B cell (primary cell): ENCODE data around the gene CDC14A. TPM values are rescaled to one million over a fixed set of nuclear protein-coding genes. Genes with fewer than 3 reads are reported as not detected.
A peak's percentile ranks its signal among the peaks of the same experiment; 100 is the strongest.

ENCODE experiments used
- ATAC-seq: fragments of 200-7000 bp; cut with Tn5 transposase; one replicate; pipeline ENCODE4 v1.10.0; 2021; ENCODE audit warnings: low read depth, mild to moderate bottlenecking, moderate number of reproducible peaks, moderate library complexity
- CTCF ChIA-PET: fragments of 350-600 bp; sonication (Branson Sonifier 250); formaldehyde crosslinking; loops from one replicate; lab custom pipeline; 2021; ENCODE audit warnings: antibody characterized with exemption, inconsistent platforms; lab: Charles Lee
- POLR2A ChIA-PET: fragments of 350-600 bp; sonication (Branson Sonifier 250); formaldehyde crosslinking; loops from one replicate; lab custom pipeline; 2021; ENCODE audit warnings: antibody characterized with exemption; lab: Charles Lee
- DNase-seq: peaks from one replicate; pipeline ENCODE4 v3.0.0; 2013
- H2AFZ ChIP-seq: 2 replicates; pipeline ENCODE4 v1.6.1; 2012; ENCODE audit warnings: mild to moderate bottlenecking, low read depth, low read length; ENCODE audit not compliant: insufficient read depth, poor library complexity, severe bottlenecking
- H3K27ac ChIP-seq, 2 donors: 1 replicate in 1 of 2; 2 replicates in 1 of 2; pipeline ENCODE4 v1.5.1; 2012 to 2013; ENCODE audit warnings: low read length in 2 of 2, mild to moderate bottlenecking in 2 of 2, moderate library complexity in 1 of 2
- H3K27me3 ChIP-seq, 4 experiments: fragments of 200-600 bp in 1 of 4; sonication (generic) in 1 of 4; replicated peaks in 1 of 4; 1 replicate in 2 of 4; 2 replicates in 2 of 4; pipeline versions ENCODE4 v1.6.1 to v1.7.0; 2013 to 2016; ENCODE audit warnings: low read length in 3 of 4, mild to moderate bottlenecking in 2 of 4, mixed read lengths in 1 of 4, moderate library complexity in 1 of 4; ENCODE audit not compliant: insufficient read depth in 4 of 4, control insufficient read depth in 3 of 4; ENCODE audit errors: control extremely low read depth in 1 of 4
- H3K36me3 ChIP-seq, 2 experiments: replicated peaks in 1 of 2; 1 replicate in 1 of 2; 2 replicates in 1 of 2; pipeline versions ENCODE4 v1.6.1 to v1.7.1; 2013; ENCODE audit warnings: low read length in 1 of 2; ENCODE audit not compliant: insufficient read depth in 2 of 2, control insufficient read depth in 1 of 2; ENCODE audit errors: control extremely low read depth in 1 of 2, extremely low read depth in 1 of 2
- H3K4me1 ChIP-seq, 2 donors: fragments of 200-600 bp in 1 of 2; sonication (generic) in 1 of 2; 1 replicate in 1 of 2; 2 replicates in 1 of 2; pipeline versions ENCODE4 v1.5.1 to v1.6.1; 2013 to 2017; ENCODE audit warnings: low read length in 2 of 2; ENCODE audit not compliant: control insufficient read depth in 2 of 2, insufficient read depth in 2 of 2
- H3K4me2 ChIP-seq: replicated peaks from 2 replicates; pipeline ENCODE3; 2012; ENCODE audit warnings: mild to moderate bottlenecking, low read depth, low read length; ENCODE audit not compliant: poor library complexity, severe bottlenecking
- H3K4me3 ChIP-seq, 5 experiments: fragments of 200-600 bp in 1 of 5; sonication (generic) in 1 of 5; 1 replicate in 3 of 5; 2 replicates in 2 of 5; pipeline versions ENCODE4 v1.5.1 to v1.7.0; 2011 to 2016; ENCODE audit warnings: low read length in 4 of 5, mild to moderate bottlenecking in 4 of 5, low read depth in 2 of 5, control low read depth in 1 of 5, moderate library complexity in 1 of 5; ENCODE audit not compliant: insufficient read depth in 1 of 5; ENCODE audit errors: control extremely low read depth in 1 of 5, extremely low read depth in 1 of 5
- H3K79me2 ChIP-seq: fragments of 200-600 bp; sonication (generic); one replicate; pipeline ENCODE4 v1.6.0; 2016; ENCODE audit warnings: low read length; ENCODE audit not compliant: control insufficient read depth, insufficient read depth
- H3K9ac ChIP-seq: fragments of 200-600 bp; sonication (generic); 2 replicates; pipeline ENCODE4 v1.6.1; 2017; ENCODE audit warnings: mild to moderate bottlenecking, low read length, moderate library complexity
- H3K9me3 ChIP-seq, 3 donors: one replicate each; pipeline versions ENCODE4 v1.6.1 to v1.7.1; 2013; ENCODE audit warnings: low read length in 2 of 3; ENCODE audit not compliant: control insufficient read depth in 2 of 3, insufficient read depth in 1 of 3; ENCODE audit errors: control extremely low read depth in 1 of 3
- H4K20me1 ChIP-seq: 2 replicates; pipeline ENCODE4 v1.6.0; 2012; ENCODE audit warnings: mild to moderate bottlenecking, low read length; ENCODE audit not compliant: insufficient read depth, control insufficient read depth, poor library complexity, severe bottlenecking
- H3K27ac Mint-ChIP-seq: one replicate; pipeline ENCODE4 v1.8.0; 2021; ENCODE audit warnings: mixed read lengths
- H3K27me3 Mint-ChIP-seq: one replicate; pipeline ENCODE4 v1.8.0; 2021; ENCODE audit warnings: mixed read lengths
- H3K4me1 Mint-ChIP-seq: one replicate; pipeline ENCODE4 v1.8.0; 2021; ENCODE audit warnings: mixed read lengths
- H3K4me3 Mint-ChIP-seq: one replicate; pipeline ENCODE4 v1.8.0; 2021; ENCODE audit warnings: mixed read lengths
- H3K9me3 Mint-ChIP-seq: one replicate; pipeline ENCODE4 v1.8.0; 2022; ENCODE audit warnings: mixed read lengths; ENCODE audit not compliant: insufficient read depth
- EZH2 ChIP-seq: IDR thresholded peaks from 2 replicates; pipeline ENCODE4 v1.6.1; 2012; ENCODE audit warnings: borderline replicate concordance, low read depth, mild to moderate bottlenecking, moderate library complexity, low read length; ENCODE audit not compliant: insufficient read depth, poor library complexity, severe bottlenecking
- WGBS: methylation state at CpG from one replicate; pipeline ENCODE4 v1.1.5; 2013; ENCODE audit warnings: missing lambda C conversion rate; ENCODE audit not compliant: insufficient coverage; 5-methylcytosine and 5-hydroxymethylcytosine counted together
- intact Hi-C: fragments of 100-400 bp; cut with micrococcal nuclease; formaldehyde crosslinking; loops from one replicate; pipeline ENCODE4 v1.10.0; 2022
- polyA plus RNA-seq: library from polyadenylated mRNA; depleted of rRNA; stranded (reverse); fragments of >200 nt; gene quantifications from 2 replicates; pipeline ENCODE4 v1.2.3, GENCODE V29; 2012
- total RNA-seq, 2 donors: library from RNA; stranded (reverse); fragments of 120-200 nt in 1 of 2; gene quantifications; 1 replicate in 1 of 2; 2 replicates in 1 of 2; pipeline versions ENCODE4 v1.2.3 to v1.2.4, GENCODE V29; 2013 to 2022
- TF ChIP-seq, protein P1 (sequence below): fragments of 200-600 bp; IDR thresholded peaks from one replicate; pipeline ENCODE4 v1.8.0; 2022; ENCODE audit warnings: antibody characterized with exemption, mild to moderate bottlenecking

The CDC14A gene
- total and polyA plus RNA-seq, 2 donors (not counting 1 experiment from before 2014, with no cell fraction given), result 6.1 to 41.7 TPM

DNA sequence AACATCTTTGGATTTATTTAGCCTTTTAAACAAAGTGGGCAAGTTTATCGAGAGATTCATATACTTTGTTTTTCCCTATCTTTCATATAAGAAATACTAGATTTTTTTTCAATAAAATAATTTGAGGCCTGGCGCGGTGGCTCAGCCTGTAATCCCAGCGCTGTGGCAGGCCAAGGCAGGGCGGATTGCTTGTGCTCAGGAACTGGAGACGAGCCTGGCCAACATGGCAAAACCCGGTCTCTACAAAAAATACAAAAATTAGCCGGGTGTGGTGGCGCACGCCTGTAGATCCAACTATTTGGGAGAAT lies 1.6 kb upstream of the CDC14A start:
- Histone ChIP-seq H3K9ac (peak overlapping the region; percentile 90), H2AFZ (peak overlapping the region; percentile 97), H3K79me2 (peaks cover 8% of the 10 kb centered on the region), H3K36me3 (peaks cover 0 to under 1% of the 10 kb centered on the region in 2 experiments), H3K27me3 (no peaks in the 10 kb centered on the region), H3K4me1 (peaks cover 10 to 16% of the 10 kb centered on the region in 2 donors), H3K27ac (peak overlapping the region; percentile 52 to 87), H3K4me3 (peak overlapping the region; percentile 85 to 99 (median 97)), H3K9me3 (no peaks in the 10 kb centered on the region), H3K4me2 (peak overlapping the region; percentile 93), H4K20me1 (no peaks in the 10 kb centered on the region)
- Mint-ChIP-seq H3K9me3 (no peaks in the 10 kb centered on the region), H3K27me3 (no peaks in the 10 kb centered on the region), H3K4me1 (peaks cover 31% of the 10 kb centered on the region), H3K27ac (peak overlapping the region; percentile 92), H3K4me3 (peak overlapping the region; percentile 91)
- intact Hi-C loops, result loop anchor here (1.0 to 5.0 kb wide), 6 partner anchors 52 to 887 kb away; partner anchors contain the start of genes AGL, DBT, EXTL2 and S1PR1
- ATAC-seq (no peak), DNase-seq (no peak)
- ChIA-PET CTCF (interaction anchor here (1.0 to 3.7 kb wide), 3 partner anchors 64 to 108 kb away, joined by 3 to 13 read pairs (median 4); partner anchors contain the start of gene DBT), POLR2A (interaction anchor here (1.7 kb wide), 1 partner anchor 85 kb away, joined by 8 read pairs; the partner anchor contains the start of gene RTCA)
- 76% methylated on average over 6 of the region's 10 CpGs for WGBS
- TF ChIP-seq, protein P1, sequence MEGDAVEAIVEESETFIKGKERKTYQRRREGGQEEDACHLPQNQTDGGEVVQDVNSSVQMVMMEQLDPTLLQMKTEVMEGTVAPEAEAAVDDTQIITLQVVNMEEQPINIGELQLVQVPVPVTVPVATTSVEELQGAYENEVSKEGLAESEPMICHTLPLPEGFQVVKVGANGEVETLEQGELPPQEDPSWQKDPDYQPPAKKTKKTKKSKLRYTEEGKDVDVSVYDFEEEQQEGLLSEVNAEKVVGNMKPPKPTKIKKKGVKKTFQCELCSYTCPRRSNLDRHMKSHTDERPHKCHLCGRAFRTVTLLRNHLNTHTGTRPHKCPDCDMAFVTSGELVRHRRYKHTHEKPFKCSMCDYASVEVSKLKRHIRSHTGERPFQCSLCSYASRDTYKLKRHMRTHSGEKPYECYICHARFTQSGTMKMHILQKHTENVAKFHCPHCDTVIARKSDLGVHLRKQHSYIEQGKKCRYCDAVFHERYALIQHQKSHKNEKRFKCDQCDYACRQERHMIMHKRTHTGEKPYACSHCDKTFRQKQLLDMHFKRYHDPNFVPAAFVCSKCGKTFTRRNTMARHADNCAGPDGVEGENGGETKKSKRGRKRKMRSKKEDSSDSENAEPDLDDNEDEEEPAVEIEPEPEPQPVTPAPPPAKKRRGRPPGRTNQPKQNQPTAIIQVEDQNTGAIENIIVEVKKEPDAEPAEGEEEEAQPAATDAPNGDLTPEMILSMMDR, result no peak
- TF ChIP-seq EZH2, result no peak
